ENCODE data around the gene SLC6A16. TPM values are rescaled to one million over a fixed set of nuclear protein-coding genes. Genes with fewer than 3 reads are reported as not detected.
"Not testable (repeated sequence)": the region's sequence is repeated elsewhere in the genome, so short reads cannot be mapped to it uniquely, and the experiment has no call there.

Gene SLC6A16
- total RNA-seq (1 to 10 TPM in 1 of 5 donors, under 1 TPM in 1, not detected in 3; 0.92 to 5.4 TPM), polyA plus RNA-seq (1 to 10 TPM in 2 of 3 donors, under 1 TPM in 1; 0.44 to 2.5 (median 1.2) TPM)
- long read RNA-seq, donor 1: 0 reads
- long read RNA-seq, donor 2: 0 reads
- long read RNA-seq, donor 3: 0 reads
- long read RNA-seq, donor 4: 0 reads
- long read RNA-seq, donor 5: 0 reads
- long read RNA-seq, donor 6: 0 reads
- long read RNA-seq, donor 7: 0 reads
- long read RNA-seq, donor 8: 0 reads
- long read RNA-seq, donor 9: 0 reads
- long read RNA-seq, donor 10: 0 reads

- intact Hi-C loops (cut with DNase I; ENCODE audit: low total_unique reads): no loop called here
- TF ChIP-seq CTCF (IDR thresholded peaks at IDR 0.05): no peak
- TF ChIP-seq EP300 (IDR thresholded peaks at IDR 0.05): no peak
- no peak for TF ChIP-seq POLR2A (IDR thresholded peaks at IDR 0.05)
- TF ChIP-seq POLR2AphosphoS5 (IDR thresholded peaks at IDR 0.05): no peak
- WGBS, 5 donors: 92 to 94% (median 93%) methylated on average over 34 to 38 of the region's 38 CpGs
- DNase-seq: no peak
- no peak within 1 kb of the TSS for H3K27ac ChIP-seq
- H3K4me3 ChIP-seq: no peak within 1 kb of the TSS
- no peaks in the 10 kb centered on the region for H3K4me1 ChIP-seq
- H3K9me3 ChIP-seq: peaks cover 0 to 23% (median 0%) of the 10 kb centered on the region in 4 donors
- H3K36me3 ChIP-seq: peaks cover 0 to 22% (median 6%) of the 10 kb centered on the region in 4 donors
- H3K27me3 ChIP-seq: no peaks in the 10 kb centered on the region
Observed at GRCh38 chr19:49324801-49325576, at the start of gene SLC6A16. TSS of gene SLC6A16 (minus strand) at chr19:49325191. CDS start at chr19:49311347, 13,844 bp downstream.

- H3K4me3 ChIP-seq; DNase-seq; H3K4me1 ChIP-seq; H3K27me3 ChIP-seq; H3K36me3 ChIP-seq; H3K27ac ChIP-seq; intact Hi-C loops (cut with DNase I; ENCODE audit: low total_unique reads): not testable (repeated sequence)
- WGBS, 5 donors: 71 to 85% (median 84%) methylated on average over 3 of the region's 3 CpGs
- H3K9me3 ChIP-seq: peaks cover 6 to 23% (median 18%) of the 10 kb centered on the region in 4 donors
Observed at GRCh38 chr19:49373174-49373573, 48.2 kb upstream of the SLC6A16 start.

- Histone ChIP-seq H3K36me3 (peaks cover 0 to 4% (median 0%) of the 10 kb centered on the region in 4 donors), H3K27me3 (peaks cover 0 to 7% (median 0%) of the 10 kb centered on the region in 3 donors), H3K27ac (no peak overlapping the region), H3K9me3 (peaks cover 6 to 25% (median 18%) of the 10 kb centered on the region in 4 donors), H3K4me3 (no peak overlapping the region), H3K4me1 (no peaks in the 10 kb centered on the region)
- DNase-seq: no peak
- 69 to 93% (median 84%) methylated on average over 3 of the region's 3 CpGs for WGBS, 5 donors
- TF ChIP-seq POLR2A (IDR thresholded peaks at IDR 0.05) (no peak), CTCF (IDR thresholded peaks at IDR 0.05) (no peak), EP300 (IDR thresholded peaks at IDR 0.05) (no peak), POLR2AphosphoS5 (IDR thresholded peaks at IDR 0.05) (no peak)
- intact Hi-C loops (cut with DNase I; ENCODE audit: low total_unique reads): no loop called here
Observed at GRCh38 chr19:49371184-49371583, 46.2 kb upstream of the SLC6A16 start.

- Histone ChIP-seq H3K4me1 (peaks cover under 1 to 7% (median 4%) of the 10 kb centered on the region in 4 donors), H3K27ac (no peak overlapping the region), H3K4me3 (no peak overlapping the region), H3K27me3 (peaks cover 0 to 7% (median 3%) of the 10 kb centered on the region in 3 donors), H3K36me3 (peaks cover 0 to 4% (median 0%) of the 10 kb centered on the region in 4 donors), H3K9me3 (peaks cover 6 to 25% (median 18%) of the 10 kb centered on the region in 4 donors)
- WGBS, 5 donors: 79 to 96% (median 92%) methylated on average over 5 of the region's 5 CpGs
- TF ChIP-seq POLR2AphosphoS5 (IDR thresholded peaks at IDR 0.05) (no peak), POLR2A (IDR thresholded peaks at IDR 0.05) (no peak), EP300 (IDR thresholded peaks at IDR 0.05) (no peak), CTCF (IDR thresholded peaks at IDR 0.05) (no peak)
- intact Hi-C loops (cut with DNase I; ENCODE audit: low total_unique reads): no loop called here
- no peak for DNase-seq
Observed at GRCh38 chr19:49368711-49369358, 43.8 kb upstream of the SLC6A16 start.
